ENCODE results near the gene RPSA. TPM values are rescaled to one million over a fixed set of nuclear protein-coding genes. Genes with fewer than 3 reads are reported as not detected.

The RPSA gene
- total RNA-seq = 929 and 2,581 TPM in 2 replicates

GRCh38 chr3:39406368-39407258, at the start of gene RPSA:
TSS of gene RPSA (plus strand) at chr3:39406720. CDS start at chr3:39407654, 934 bp downstream.

GRCh38 chr3:39383045-39383880, 23.3 kb upstream of the RPSA start, which contains the start of gene SLC25A38:
TSS of gene SLC25A38 (plus strand) at chr3:39383370. CDS start at chr3:39383725, 355 bp downstream.

Other genes with a start within 250 kb of the RPSA start
- gene XIRP1, start 214.1 kb upstream of the RPSA start, total RNA-seq = not detected in 2 replicates
- gene CX3CR1, start 126.7 kb upstream of the RPSA start, total RNA-seq = 0.07 TPM in 1 of 2 replicates, not detected in the other
- gene CCR8, start 77.0 kb upstream of the RPSA start, total RNA-seq = not detected in 2 replicates
- gene SLC25A38, start 23.4 kb upstream of the RPSA start, total RNA-seq = 20.1 and 20.5 TPM in 2 replicates
- not detected in 2 replicates for gene MOBP, start 61.0 kb downstream of the RPSA start, total RNA-seq